H9 (cell line): ENCODE results near the gene SP100. TPM values are rescaled to one million over a fixed set of nuclear protein-coding genes. Genes with fewer than 3 reads are reported as not detected.

Experiments
- DNase-seq: peaks from one replicate; pipeline ENCODE4 v3.0.0-alpha.2; 2017
- H2AFZ ChIP-seq: one replicate; pipeline ENCODE4 v1.6.1; 2013; ENCODE audit warnings: mild to moderate bottlenecking, low read length, control low read depth, moderate library complexity
- H2AK5ac ChIP-seq: 2 replicates; pipeline ENCODE4 v1.6.1; 2013; ENCODE audit warnings: low read length, control low read depth, mixed read lengths; ENCODE audit not compliant: insufficient read length
- H2BK120ac ChIP-seq: one replicate; pipeline ENCODE4 v1.6.1; 2013; ENCODE audit warnings: low read depth, mild to moderate bottlenecking, low read length, control low read depth, inconsistent platforms; ENCODE audit not compliant: poor library complexity, severe bottlenecking
- H2BK12ac ChIP-seq: 2 replicates; pipeline ENCODE4 v1.6.1; 2013; ENCODE audit warnings: low read length, control low read depth, mixed read lengths, low read depth; ENCODE audit not compliant: insufficient read length
- H2BK15ac ChIP-seq: 2 replicates; pipeline ENCODE4 v1.6.1; 2013; ENCODE audit warnings: low read depth, low read length, control low read depth
- H2BK20ac ChIP-seq: one replicate; pipeline ENCODE4 v1.6.1; 2013; ENCODE audit warnings: low read depth, mild to moderate bottlenecking, low read length, control low read depth, inconsistent platforms; ENCODE audit not compliant: poor library complexity, severe bottlenecking
- H2BK5ac ChIP-seq: 2 replicates; pipeline ENCODE4 v1.6.1; 2013; ENCODE audit warnings: low read length, control low read depth, mixed read lengths; ENCODE audit not compliant: insufficient read length
- H3K14ac ChIP-seq: 2 replicates; pipeline ENCODE4 v1.6.1; 2013; ENCODE audit warnings: low read length, control low read depth; ENCODE audit not compliant: insufficient read depth
- H3K18ac ChIP-seq: 2 replicates; pipeline ENCODE4 v1.6.1; 2013; ENCODE audit warnings: low read depth, mild to moderate bottlenecking, mixed read lengths, low read length, control low read depth; ENCODE audit not compliant: insufficient read length
- H3K23ac ChIP-seq: 2 replicates; pipeline ENCODE4 v1.6.1; 2013; ENCODE audit warnings: low read length, control low read depth, mixed read lengths, low read depth; ENCODE audit not compliant: insufficient read length
- H3K23me2 ChIP-seq: 2 replicates; pipeline ENCODE4 v1.6.1; 2013; ENCODE audit warnings: low read depth, mild to moderate bottlenecking, mixed read lengths, low read length, control low read depth; ENCODE audit not compliant: insufficient read length, poor library complexity, severe bottlenecking
- H3K27ac ChIP-seq: 2 replicates; pipeline ENCODE4 v1.5.1; 2013; ENCODE audit warnings: low read length, control low read depth, mixed read lengths, low read depth; ENCODE audit not compliant: insufficient read length
- H3K27me3 ChIP-seq: 2 replicates; pipeline ENCODE4 v1.6.1; 2013; ENCODE audit warnings: low read length, control low read depth, inconsistent platforms; ENCODE audit not compliant: insufficient read depth
- H3K4ac ChIP-seq: 2 replicates; pipeline ENCODE4 v1.6.1; 2013; ENCODE audit warnings: low read depth, mild to moderate bottlenecking, control low read depth, inconsistent platforms, low read length, moderate library complexity
- H3K4me1 ChIP-seq: 2 replicates; pipeline ENCODE4 v1.6.1; 2013; ENCODE audit warnings: low read length, control low read depth, inconsistent platforms; ENCODE audit not compliant: insufficient read depth
- H3K4me2 ChIP-seq: 2 replicates; pipeline ENCODE4 v1.6.1; 2013; ENCODE audit warnings: low read length, control low read depth, mixed read lengths; ENCODE audit not compliant: insufficient read length, insufficient read depth
- H3K56ac ChIP-seq: 2 replicates; pipeline ENCODE4 v1.6.1; 2013; ENCODE audit warnings: low read depth, mild to moderate bottlenecking, mixed read lengths, low read length, control low read depth; ENCODE audit not compliant: insufficient read length
- H3K79me1 ChIP-seq: 2 replicates; pipeline ENCODE4 v1.6.1; 2013; ENCODE audit warnings: low read depth, mild to moderate bottlenecking, moderate library complexity, low read length, control low read depth, inconsistent platforms; ENCODE audit not compliant: insufficient read depth, poor library complexity, severe bottlenecking
- H3K79me2 ChIP-seq: 2 replicates; pipeline ENCODE4 v1.6.1; 2013; ENCODE audit warnings: low read length, control low read depth, inconsistent platforms; ENCODE audit not compliant: insufficient read depth
- H3K9ac ChIP-seq: 2 replicates; pipeline ENCODE4 v1.6.1; 2013; ENCODE audit warnings: low read length, control low read depth, mixed read lengths; ENCODE audit not compliant: insufficient read length; ENCODE audit errors: extremely low read depth
- H3K9me3 ChIP-seq: one replicate; pipeline ENCODE4 v1.6.1; 2013; ENCODE audit warnings: low read depth, low read length, inconsistent platforms; ENCODE audit not compliant: control insufficient read depth
- H3T11ph ChIP-seq: one replicate; pipeline ENCODE4 v1.6.1; 2013; ENCODE audit warnings: mild to moderate bottlenecking, low read length, control low read depth, inconsistent platforms
- H4K20me1 ChIP-seq: one replicate; pipeline ENCODE4 v1.6.1; 2013; ENCODE audit not compliant: control insufficient read depth, insufficient read length, insufficient read depth
- H4K5ac ChIP-seq: 2 replicates; pipeline ENCODE4 v1.6.1; 2013; ENCODE audit warnings: low read depth, mild to moderate bottlenecking, mixed read lengths, low read length, control low read depth; ENCODE audit not compliant: insufficient read length
- H4K8ac ChIP-seq: replicated peaks from 2 replicates; pipeline ENCODE4 v1.6.1; 2013; ENCODE audit warnings: low read length, control low read depth, mixed read lengths, low read depth; ENCODE audit not compliant: insufficient read length
- H4K91ac ChIP-seq: 2 replicates; pipeline ENCODE4 v1.6.1; 2013; ENCODE audit warnings: low read depth, mild to moderate bottlenecking, moderate library complexity, mixed read lengths, low read length, control low read depth; ENCODE audit not compliant: insufficient read length
- H3K27ac Mint-ChIP-seq, 3 experiments: 2 replicates in 2 of 3; 3 replicates in 1 of 3; pipeline ENCODE4 v1.8.0; 2020 to 2021; ENCODE audit warnings: mixed read lengths in 3 of 3, mild to moderate bottlenecking in 1 of 3, moderate library complexity in 1 of 3
- H3K27me3 Mint-ChIP-seq: 2 replicates; pipeline ENCODE4 v1.8.0; 2021; ENCODE audit warnings: low read depth, mild to moderate bottlenecking, moderate library complexity, mixed read lengths
- H3K36me3 Mint-ChIP-seq, 3 experiments: 2 replicates in 2 of 3; 3 replicates in 1 of 3; pipeline ENCODE4 v1.8.0; 2020 to 2021; ENCODE audit warnings: low read depth in 3 of 3, mixed read lengths in 3 of 3; ENCODE audit not compliant: insufficient read depth in 1 of 3
- H3K4me1 Mint-ChIP-seq, 2 experiments: 2 replicates each; pipeline ENCODE4 v1.8.0; 2020; ENCODE audit warnings: mixed read lengths in 2 of 2
- H3K4me3 Mint-ChIP-seq, 2 experiments: 2 replicates in 1 of 2; 3 replicates in 1 of 2; pipeline ENCODE4 v1.8.0; 2020 to 2021; ENCODE audit warnings: mild to moderate bottlenecking in 2 of 2, mixed read lengths in 2 of 2, moderate library complexity in 1 of 2
- H3K9me3 Mint-ChIP-seq, 2 experiments: 2 replicates in 1 of 2; 3 replicates in 1 of 2; pipeline ENCODE4 v1.8.0; 2020; ENCODE audit warnings: mild to moderate bottlenecking in 2 of 2, mixed read lengths in 2 of 2, moderate library complexity in 1 of 2
- WGBS: extraction: QIAGEN DNeasy Blood & Tissue Kit; methylation state at CpG from one replicate; pipeline ENCODE4 v1.1.7; 2013; ENCODE audit warnings: missing lambda C conversion rate, low lambda C conversion rate, mixed read lengths; ENCODE audit not compliant: insufficient read length; ENCODE audit errors: extremely low coverage; 5-methylcytosine and 5-hydroxymethylcytosine counted together
- total RNA-seq: library from RNA; stranded (reverse); gene quantifications from 2 replicates; pipeline ENCODE4 v1.2.1, GENCODE V29; 2021
- TF ChIP-seq, protein P1 (sequence below): fragments of 200-600 bp; sonication (generic); conservative IDR thresholded peaks from 3 replicates; pipeline ENCODE4 v1.8.0; 2021; ENCODE audit warnings: antibody characterized with exemption, mild to moderate bottlenecking

SP100 gene
- total RNA-seq, 1 experiment from 2014 or later = 0.28 TPM

DNA sequence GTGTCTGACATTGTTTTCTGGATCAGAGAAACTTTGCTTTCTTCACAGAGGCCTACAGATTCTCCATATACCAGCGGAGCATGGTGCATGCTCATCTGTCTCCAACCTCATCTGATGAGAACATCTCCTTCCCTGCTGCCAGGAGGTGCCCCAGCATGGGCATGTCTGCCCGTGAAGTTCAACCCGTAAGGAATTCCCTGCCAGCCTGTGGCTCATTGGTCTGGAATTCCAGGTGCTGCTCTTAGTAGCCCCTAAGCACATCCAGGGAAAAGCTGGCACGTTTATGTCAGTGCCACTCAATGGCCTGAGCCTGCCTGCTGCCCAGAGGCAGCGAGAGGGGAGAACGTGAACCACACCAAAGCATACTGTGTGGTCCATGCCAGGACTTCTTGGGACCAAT lies 1.7 kb upstream of the SP100 start:
- H2BK12ac ChIP-seq = no peak overlapping the region
- peaks cover 4% of the 10 kb centered on the region; the same call in 1 of the 2 replicates for H3K27me3 ChIP-seq
- no peak overlapping the region for H2AFZ ChIP-seq
- H3K23me2 ChIP-seq = peaks cover 9% of the 10 kb centered on the region
- H3K18ac ChIP-seq = no peak overlapping the region
- H3T11ph ChIP-seq = no peak overlapping the region
- H3K23ac ChIP-seq = no peak overlapping the region
- Mint-ChIP-seq H3K4me3 (no peak overlapping the region), H3K4me1 (peaks cover 7 to 15% of the 10 kb centered on the region in 2 experiments; a peak in 3 of 4 replicates), H3K27me3 (peaks cover 47% of the 10 kb centered on the region), H3K9me3 (no peaks in the 10 kb centered on the region), H3K36me3 (no peaks in the 10 kb centered on the region), H3K27ac (no peak overlapping the region)
- no peaks in the 10 kb centered on the region for H3K79me2 ChIP-seq
- no CpG with 5 or more reads among the region's 6 CpGs for WGBS
- no peaks in the 10 kb centered on the region for H3K4me1 ChIP-seq
- H4K91ac ChIP-seq = no peak overlapping the region
- TF ChIP-seq, protein P1, sequence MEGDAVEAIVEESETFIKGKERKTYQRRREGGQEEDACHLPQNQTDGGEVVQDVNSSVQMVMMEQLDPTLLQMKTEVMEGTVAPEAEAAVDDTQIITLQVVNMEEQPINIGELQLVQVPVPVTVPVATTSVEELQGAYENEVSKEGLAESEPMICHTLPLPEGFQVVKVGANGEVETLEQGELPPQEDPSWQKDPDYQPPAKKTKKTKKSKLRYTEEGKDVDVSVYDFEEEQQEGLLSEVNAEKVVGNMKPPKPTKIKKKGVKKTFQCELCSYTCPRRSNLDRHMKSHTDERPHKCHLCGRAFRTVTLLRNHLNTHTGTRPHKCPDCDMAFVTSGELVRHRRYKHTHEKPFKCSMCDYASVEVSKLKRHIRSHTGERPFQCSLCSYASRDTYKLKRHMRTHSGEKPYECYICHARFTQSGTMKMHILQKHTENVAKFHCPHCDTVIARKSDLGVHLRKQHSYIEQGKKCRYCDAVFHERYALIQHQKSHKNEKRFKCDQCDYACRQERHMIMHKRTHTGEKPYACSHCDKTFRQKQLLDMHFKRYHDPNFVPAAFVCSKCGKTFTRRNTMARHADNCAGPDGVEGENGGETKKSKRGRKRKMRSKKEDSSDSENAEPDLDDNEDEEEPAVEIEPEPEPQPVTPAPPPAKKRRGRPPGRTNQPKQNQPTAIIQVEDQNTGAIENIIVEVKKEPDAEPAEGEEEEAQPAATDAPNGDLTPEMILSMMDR = no peak
- no peaks in the 10 kb centered on the region for H3K79me1 ChIP-seq
- H3K27ac ChIP-seq = no peak overlapping the region
- no peak overlapping the region for H2AK5ac ChIP-seq
- no peak overlapping the region for H2BK15ac ChIP-seq
- H2BK5ac ChIP-seq = no peak overlapping the region
- no peak for DNase-seq
- H3K4ac ChIP-seq = no peak overlapping the region
- no peaks in the 10 kb centered on the region for H3K9me3 ChIP-seq
- no peak overlapping the region for H3K4me2 ChIP-seq
- H3K14ac ChIP-seq = no peak overlapping the region
- H2BK20ac ChIP-seq = no peak overlapping the region
- H4K20me1 ChIP-seq = no peaks in the 10 kb centered on the region
- H4K5ac ChIP-seq = no peak overlapping the region
- H3K9ac ChIP-seq = no peak overlapping the region
- no peak overlapping the region for H3K56ac ChIP-seq
- no peak overlapping the region for H2BK120ac ChIP-seq
- no peak overlapping the region for H4K8ac ChIP-seq
